K562 (cell line): ENCODE data around the gene LRRC61. TPM values are rescaled to one million over a fixed set of nuclear protein-coding genes. Genes with fewer than 3 reads are reported as not detected.

ENCODE experiments used
- BRF2 ChIP-seq: IDR thresholded peaks from 3 replicates; pipeline ENCODE4 v1.6.1; 2011; ENCODE audit warnings: borderline replicate concordance, mild to moderate bottlenecking; ENCODE audit not compliant: insufficient read length, insufficient read depth
- GABPB2 ChIP-seq: fragments of 250-450 bp; sonication (Bioruptor Pico); conservative IDR thresholded peaks from 2 replicates; pipeline ENCODE4 v1.5.1; 2021; ENCODE audit warnings: mild to moderate bottlenecking
- MGA ChIP-seq: fragments of 450-650 bp; IDR thresholded peaks from 2 replicates; pipeline ENCODE4 v1.6.1; 2016; ENCODE audit warnings: mild to moderate bottlenecking, moderate library complexity
- TFAP4 ChIP-seq: sonication (generic); formaldehyde crosslinking; IDR thresholded peaks from 2 replicates; pipeline ENCODE4 v1.8.0; 2022; ENCODE audit warnings: missing genetic modification reagents, mild to moderate bottlenecking, moderate library complexity, borderline replicate concordance
- U2AF1 ChIP-seq: fragments of 200-400 bp; formaldehyde crosslinking; optimal IDR thresholded peaks from 2 replicates; pipeline ENCODE3; 2017; ENCODE audit warnings: mild to moderate bottlenecking, low read depth, low read length, moderate library complexity
- ZNF124 ChIP-seq: sonication (generic); formaldehyde crosslinking; IDR thresholded peaks from 2 replicates; pipeline ENCODE4 v1.8.1; 2022; ENCODE audit warnings: missing genetic modification reagents
- ZNF609 ChIP-seq: sonication (generic); formaldehyde crosslinking; IDR thresholded peaks from 2 replicates; pipeline ENCODE4 v1.8.1; 2023; ENCODE audit warnings: missing genetic modification reagents, mild to moderate bottlenecking, borderline replicate concordance
- polyA plus RNA-seq, 8 experiments: library from polyadenylated mRNA; depleted of rRNA in 4 of 8; stranded (reverse) in 5 of 8; unstranded in 3 of 8; fragments of >200 nt; fragmentation: Nextera tagmentation in 2 of 8; fragmentation: Illumina TruSeq in 1 of 8; extraction: Ambion mirVana in 2 of 8; extraction: Trizol in 1 of 8; gene quantifications; 2 replicates each; pipeline versions ENCODE4 v1.2.1 to v1.2.3, GENCODE V29; 2011 to 2014; ENCODE audit warnings: inconsistent platforms in 1 of 8, missing spikeins in 1 of 8
- total RNA-seq, 7 experiments: library from RNA; depleted of rRNA in 6 of 7; stranded (reverse); fragments of >200 nt in 6 of 7; fragmentation: Illumina TruSeq in 2 of 7; extraction: Trizol in 2 of 7; gene quantifications; 2 replicates each; pipeline versions ENCODE4 v1.2.1 to v1.2.3, GENCODE V29; 2011 to 2021; ENCODE audit warnings: low replicate concordance in 1 of 7

LRRC61 gene
- total and polyA plus RNA-seq, 9 of the 15 experiments (the other 6 are each of a cell fraction or from before 2014, with no cell fraction given) = 1.3 to 55.2 (median 35.2) TPM

- peak; percentile 59 for TF ChIP-seq MGA
- no peak; the same call in 1 of the 2 replicates for TF ChIP-seq GABPB2 (CRISPR knock-in tag)
- no peak for TF ChIP-seq U2AF1
- no peak for TF ChIP-seq ZNF609 (CRISPR knock-in tag)
- TF ChIP-seq ZNF124 = no peak
- TF ChIP-seq TFAP4 (CRISPR knock-in tag) = peak; percentile 88
- TF ChIP-seq BRF2 = no peak
These were observed 55.1 kb downstream of the LRRC61 start (continued) for GRCh38 chr7:150378115-150378852.
